ENCODE measurements around the gene CEACAM6. TPM values are rescaled to one million over a fixed set of nuclear protein-coding genes. Genes with fewer than 3 reads are reported as not detected.
"Not testable (repeated sequence)": the region's sequence is repeated elsewhere in the genome, so short reads cannot be mapped to it uniquely, and the experiment has no call there.

Gene CEACAM6
- total and polyA plus RNA-seq, 7 donors: 0.03 to 0.27 (median 0.10) TPM; not detected in 3

DNA sequence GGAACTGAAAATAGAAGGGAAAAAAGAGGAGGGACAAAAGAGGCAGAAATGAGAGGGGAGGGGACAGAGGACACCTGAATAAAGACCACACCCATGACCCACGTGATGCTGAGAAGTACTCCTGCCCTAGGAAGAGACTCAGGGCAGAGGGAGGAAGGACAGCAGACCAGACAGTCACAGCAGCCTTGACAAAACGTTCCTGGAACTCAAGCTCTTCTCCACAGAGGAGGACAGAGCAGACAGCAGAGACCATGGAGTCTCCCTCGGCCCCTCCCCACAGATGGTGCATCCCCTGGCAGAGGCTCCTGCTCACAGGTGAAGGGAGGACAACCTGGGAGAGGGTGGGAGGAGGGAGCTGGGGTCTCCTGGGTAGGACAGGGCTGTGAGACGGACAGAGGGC lies 46.8 kb upstream of the CEACAM6 start, which contains the start of gene CEACAM5:
Gene CEACAM5 (plus strand): TSS at position 146 of the 400 bp plus-strand sequence. CDS start 106 bp downstream, at position 252.
- no peak within 1 kb of the TSS for H3K27ac ChIP-seq

DNA sequence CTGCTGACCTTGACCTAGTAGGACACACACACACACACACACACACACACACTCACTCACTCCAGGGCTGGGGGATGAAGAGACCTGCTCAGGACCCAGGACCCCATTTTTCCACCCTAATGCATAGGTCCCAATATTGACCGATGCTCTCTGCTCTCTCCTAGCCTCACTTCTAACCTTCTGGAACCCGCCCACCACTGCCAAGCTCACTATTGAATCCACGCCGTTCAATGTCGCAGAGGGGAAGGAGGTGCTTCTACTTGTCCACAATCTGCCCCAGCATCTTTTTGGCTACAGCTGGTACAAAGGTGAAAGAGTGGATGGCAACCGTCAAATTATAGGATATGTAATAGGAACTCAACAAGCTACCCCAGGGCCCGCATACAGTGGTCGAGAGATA lies 45.8 kb upstream of the CEACAM6 start:
- 82 to 89% (median 84%) methylated on average over 8 of the region's 8 CpGs for WGBS, 3 donors
- ATAC-seq; intact Hi-C loops (cut with DNase I); H3K9me3 ChIP-seq; H3K4me1 ChIP-seq; DNase-seq; H3K27ac ChIP-seq; H3K36me3 ChIP-seq (ENCODE audit: insufficient read depth in 1 of 2, low read depth in 1 of 2); H3K4me3 ChIP-seq: not testable (repeated sequence)
- peaks cover 0 to 29% (median 0%) of the 10 kb centered on the region in 3 donors for H3K27me3 ChIP-seq (ENCODE audit: insufficient read depth in 3 of 3, low read length in 2 of 3)

More for the DNA sequence above, 46.8 kb upstream of the CEACAM6 start, which contains the start of gene CEACAM5:
- no peaks in the 10 kb centered on the region for H3K36me3 ChIP-seq (ENCODE audit: insufficient read depth in 1 of 2, low read depth in 1 of 2)
- H3K27me3 ChIP-seq (ENCODE audit: insufficient read depth in 3 of 3, low read length in 2 of 3): peaks cover 0 to 29% (median 0%) of the 10 kb centered on the region in 3 donors
- TF ChIP-seq, protein P1, sequence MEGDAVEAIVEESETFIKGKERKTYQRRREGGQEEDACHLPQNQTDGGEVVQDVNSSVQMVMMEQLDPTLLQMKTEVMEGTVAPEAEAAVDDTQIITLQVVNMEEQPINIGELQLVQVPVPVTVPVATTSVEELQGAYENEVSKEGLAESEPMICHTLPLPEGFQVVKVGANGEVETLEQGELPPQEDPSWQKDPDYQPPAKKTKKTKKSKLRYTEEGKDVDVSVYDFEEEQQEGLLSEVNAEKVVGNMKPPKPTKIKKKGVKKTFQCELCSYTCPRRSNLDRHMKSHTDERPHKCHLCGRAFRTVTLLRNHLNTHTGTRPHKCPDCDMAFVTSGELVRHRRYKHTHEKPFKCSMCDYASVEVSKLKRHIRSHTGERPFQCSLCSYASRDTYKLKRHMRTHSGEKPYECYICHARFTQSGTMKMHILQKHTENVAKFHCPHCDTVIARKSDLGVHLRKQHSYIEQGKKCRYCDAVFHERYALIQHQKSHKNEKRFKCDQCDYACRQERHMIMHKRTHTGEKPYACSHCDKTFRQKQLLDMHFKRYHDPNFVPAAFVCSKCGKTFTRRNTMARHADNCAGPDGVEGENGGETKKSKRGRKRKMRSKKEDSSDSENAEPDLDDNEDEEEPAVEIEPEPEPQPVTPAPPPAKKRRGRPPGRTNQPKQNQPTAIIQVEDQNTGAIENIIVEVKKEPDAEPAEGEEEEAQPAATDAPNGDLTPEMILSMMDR (IDR thresholded peaks at IDR 0.05): no peak
- no peaks in the 10 kb centered on the region for H3K4me1 ChIP-seq
- intact Hi-C loops (cut with DNase I): no loop called here
- ATAC-seq (no peak), DNase-seq (no peak)
- H3K9me3 ChIP-seq: no peaks in the 10 kb centered on the region
- 27 to 32% (median 28%) methylated on average over 4 of the region's 4 CpGs for WGBS, 3 donors
- H3K4me3 ChIP-seq: no peak within 1 kb of the TSS

DNA sequence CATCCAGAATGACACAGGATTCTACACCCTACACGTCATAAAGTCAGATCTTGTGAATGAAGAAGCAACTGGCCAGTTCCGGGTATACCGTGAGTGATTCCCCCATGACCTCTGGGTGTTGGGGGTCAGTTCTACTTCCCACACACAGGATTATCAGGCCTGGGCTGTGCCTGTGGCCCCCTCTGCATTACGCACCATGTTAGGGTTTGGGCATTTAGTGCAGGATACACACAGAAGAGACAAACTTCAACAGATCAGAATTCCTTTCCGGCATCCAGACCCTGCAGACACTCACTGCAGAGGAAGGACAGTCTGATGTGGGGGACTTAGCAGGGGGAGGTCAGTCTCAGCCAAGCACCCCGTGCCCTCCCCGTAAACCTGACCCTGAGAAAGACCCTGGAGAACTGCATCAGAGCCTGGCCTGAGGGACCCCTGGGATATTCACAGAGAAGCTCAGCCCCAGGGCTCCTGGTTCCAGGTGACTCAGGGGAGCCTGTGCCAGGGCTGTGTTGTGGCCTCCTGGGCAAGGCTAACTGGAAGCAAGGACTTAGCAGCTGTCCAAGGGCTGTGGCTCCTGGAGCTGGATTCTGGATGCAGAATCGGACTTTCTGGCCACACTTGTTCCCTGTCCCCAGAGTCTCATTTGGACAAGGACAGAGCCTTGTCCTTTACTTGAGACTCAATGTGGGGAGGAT lies 45.2 kb upstream of the CEACAM6 start:
- Histone ChIP-seq H3K9me3 (no peaks in the 10 kb centered on the region), H3K27ac (no peak overlapping the region), H3K4me1 (no peaks in the 10 kb centered on the region), H3K27me3 (ENCODE audit: insufficient read depth in 3 of 3, low read length in 2 of 3) (peaks cover 0 to 29% (median 0%) of the 10 kb centered on the region in 3 donors), H3K4me3 (no peak overlapping the region), H3K36me3 (ENCODE audit: insufficient read depth in 1 of 2, low read depth in 1 of 2) (no peaks in the 10 kb centered on the region)
- intact Hi-C loops (cut with DNase I): no loop called here
- DNase-seq (no peak), ATAC-seq (no peak)
- TF ChIP-seq, protein P1 (IDR thresholded peaks at IDR 0.05): no peak
- whole genome bisulfite sequencing, 3 donors: 71 to 74% (median 72%) methylated on average over 8 of the region's 8 CpGs

DNA sequence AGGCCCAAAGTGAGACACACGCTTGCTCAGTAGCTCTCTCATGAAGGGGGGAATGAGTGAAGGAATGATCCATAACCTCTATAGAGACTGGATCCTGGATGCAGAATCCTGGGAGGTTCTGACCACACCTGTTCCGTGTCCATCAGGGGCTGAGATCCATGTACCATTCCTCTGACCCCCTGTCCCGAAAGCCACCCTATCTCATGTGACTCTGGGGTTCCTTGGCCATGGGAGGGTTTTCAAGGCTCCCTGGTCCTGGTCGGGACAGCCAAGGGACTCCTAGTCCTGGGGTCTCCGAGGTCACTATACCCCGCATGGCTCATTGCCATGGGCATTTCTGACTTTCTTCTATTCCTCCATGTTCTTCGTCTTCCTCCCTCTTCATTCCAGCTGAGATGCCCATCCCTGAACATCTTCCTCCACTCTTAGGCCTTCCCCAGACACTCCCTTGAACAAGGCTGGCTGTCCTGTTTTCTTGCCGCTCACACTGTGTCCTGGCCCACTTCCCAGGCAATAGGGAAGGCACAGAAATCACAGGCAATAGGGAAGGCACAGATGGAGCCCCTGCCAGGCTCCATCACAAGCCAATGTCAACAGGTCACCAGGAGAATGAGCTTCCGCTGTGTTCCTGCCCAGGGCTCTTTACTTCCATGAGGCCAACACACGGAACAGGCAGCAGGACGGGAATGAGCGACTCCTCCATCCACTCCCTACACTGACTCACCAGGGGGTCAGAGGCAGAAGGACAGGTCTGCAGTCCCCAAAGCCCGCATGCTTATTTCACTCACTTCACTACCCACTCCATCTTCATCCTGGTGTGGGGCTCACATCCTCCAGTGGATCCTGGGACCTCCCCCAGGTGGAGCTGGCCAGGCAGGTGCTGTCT lies 43.7 kb upstream of the CEACAM6 start:
- Histone ChIP-seq H3K27ac (no peak overlapping the region), H3K4me3 (no peak overlapping the region), H3K27me3 (ENCODE audit: insufficient read depth in 3 of 3, low read length in 2 of 3) (peaks cover 0 to 24% (median 0%) of the 10 kb centered on the region in 3 donors), H3K4me1 (no peaks in the 10 kb centered on the region), H3K36me3 (ENCODE audit: insufficient read depth in 1 of 2, low read depth in 1 of 2) (no peaks in the 10 kb centered on the region), H3K9me3 (no peaks in the 10 kb centered on the region)
- TF ChIP-seq, protein P1 (IDR thresholded peaks at IDR 0.05): no peak
- DNase-seq (no peak), ATAC-seq (no peak)
- 71 to 76% (median 74%) methylated on average over 13 of the region's 13 CpGs for WGBS, 3 donors
- intact Hi-C loops (cut with DNase I): no loop called here

DNA sequence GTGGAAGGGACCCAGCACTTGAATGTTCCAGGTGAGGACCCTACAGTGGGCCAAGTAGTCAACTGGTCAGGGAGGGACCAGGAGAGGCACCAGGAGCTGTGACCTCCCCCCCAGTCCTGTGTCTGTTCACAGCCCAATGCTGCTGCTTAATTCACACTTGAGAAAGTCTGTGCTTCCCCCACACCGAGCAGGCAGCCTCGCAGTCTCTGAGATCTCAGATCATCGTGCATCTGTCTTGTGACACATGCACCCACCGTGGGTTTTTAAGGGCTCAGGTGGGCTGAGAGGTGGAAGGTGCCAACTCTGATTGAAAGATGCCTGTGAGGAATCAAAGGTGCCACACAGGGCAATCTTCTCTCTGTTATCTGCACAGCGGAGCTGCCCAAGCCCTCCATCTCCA lies 40.7 kb upstream of the CEACAM6 start:
- ATAC-seq (no peak), DNase-seq (no peak)
- H3K9me3 ChIP-seq: no peaks in the 10 kb centered on the region
- no peak overlapping the region for H3K4me3 ChIP-seq
- no peaks in the 10 kb centered on the region for H3K36me3 ChIP-seq (ENCODE audit: insufficient read depth in 1 of 2, low read depth in 1 of 2)
- intact Hi-C loops (cut with DNase I): no loop called here
- H3K4me1 ChIP-seq: no peaks in the 10 kb centered on the region
- H3K27me3 ChIP-seq (ENCODE audit: insufficient read depth in 3 of 3, low read length in 2 of 3): peaks cover 0 to 8% (median 3%) of the 10 kb centered on the region in 3 donors
- H3K27ac ChIP-seq: no peak overlapping the region
- WGBS, 3 donors: 69 to 79% (median 72%) methylated on average over 5 of the region's 5 CpGs
- TF ChIP-seq, protein P1 (IDR thresholded peaks at IDR 0.05): no peak
